ENCODE data around the gene ZNF583. TPM values are rescaled to one million over a fixed set of nuclear protein-coding genes. Genes with fewer than 3 reads are reported as not detected.

Gene ZNF583
- total and polyA plus RNA-seq, 2 of the 8 experiments (the other 6 are each of a cell fraction or from before 2014, with no cell fraction given), result 0.48 to 2.8 TPM

- FAIRE-seq, result no peak
- peaks cover 0 to 14% (median 6%) of the 10 kb centered on the region in 4 experiments; a peak in 4 of 8 replicates for H3K36me3 ChIP-seq (ENCODE audit: control insufficient read depth in 2 of 4, insufficient read depth in 4 of 4, low read length in 3 of 4)
Observed at GRCh38 chr19:56423276-56423984, 19.3 kb downstream of the ZNF583 start.

More at GRCh38 chr19:56423276-56423984, 19.3 kb downstream of the ZNF583 start:
- no peak overlapping the region for H2BK5ac ChIP-seq (ENCODE audit: low read depth, low read length)
- H3K27ac ChIP-seq (ENCODE audit: low read depth, low read length), result no peak overlapping the region
- no peak overlapping the region for H2BK15ac ChIP-seq (ENCODE audit: low read length)
- H3K14ac ChIP-seq (ENCODE audit: insufficient read length), result no peak overlapping the region
- CTCF ChIA-PET (ENCODE audit: partially characterized antibody), result no interaction called here
- no peak overlapping the region for H3K18ac ChIP-seq (ENCODE audit: extremely low read depth, low read length)
- H2BK20ac ChIP-seq (ENCODE audit: low read length), result no peak overlapping the region
- H3K9me3 ChIP-seq (ENCODE audit: insufficient read depth in 2 of 2, low read depth in 1 of 2, low read length in 1 of 2), result peaks cover 60 to 63% of the 10 kb centered on the region in 2 experiments
- H2AFZ ChIP-seq (ENCODE audit: low read length), result no peak overlapping the region
- TF ChIP-seq USF2 (IDR thresholded peaks at IDR 0.05; ENCODE audit: low read length) (no peak), ZNF274 (IDR thresholded peaks at IDR 0.05; ENCODE audit: borderline replicate concordance, extremely low read depth, low read length) (peak; percentile 98), HDAC6 (IDR thresholded peaks at IDR 0.05; ENCODE audit: low read depth, low read length) (no peak)
- H2AK5ac ChIP-seq (ENCODE audit: low read depth, low read length), result no peak overlapping the region
- H3K27me3 ChIP-seq (replicated peaks in 1 of 4; ENCODE audit: control insufficient read depth in 3 of 4, extremely low read depth in 1 of 4, insufficient read depth in 3 of 4, low read length in 3 of 4), result no peaks in the 10 kb centered on the region
- H4K8ac ChIP-seq (ENCODE audit: extremely low read depth, insufficient read depth, low read length), result no peak overlapping the region; the same call in 1 of the 2 replicates
- no peak overlapping the region for H3K4me2 ChIP-seq (ENCODE audit: insufficient read depth in 1 of 2, low read depth in 2 of 2, low read length in 2 of 2)
- H3K4me1 ChIP-seq (replicated peaks in 1 of 4; ENCODE audit: control insufficient read depth in 3 of 4, insufficient read depth in 4 of 4, low read length in 3 of 4), result no peaks in the 10 kb centered on the region
- H3K79me2 ChIP-seq (ENCODE audit: control insufficient read depth in 1 of 2, insufficient read depth in 2 of 2, low read length in 2 of 2), result no peaks in the 10 kb centered on the region
- no peak overlapping the region for H3K4me3 ChIP-seq (ENCODE audit: extremely low read depth in 1 of 4, insufficient read depth in 2 of 4, low read depth in 3 of 4, low read length in 4 of 4)
- no peak overlapping the region for H4K91ac ChIP-seq (replicated peaks; ENCODE audit: insufficient read length, low read length)
- H2BK120ac ChIP-seq (replicated peaks; ENCODE audit: low read depth, low read length), result no peak overlapping the region
- DNase-seq (ENCODE audit: low read depth in 1 of 2, low spot score in 2 of 2), result no peak
- no peak overlapping the region for H2BK12ac ChIP-seq (ENCODE audit: low read depth, low read length)
- no peaks in the 10 kb centered on the region for H4K20me1 ChIP-seq (replicated peaks in 1 of 2; ENCODE audit: control insufficient read depth in 1 of 2, insufficient read depth in 2 of 2, low read length in 2 of 2)
- no peak overlapping the region for H3K4ac ChIP-seq (replicated peaks; ENCODE audit: insufficient read length, low read depth, low read length)
- H3K56ac ChIP-seq (replicated peaks; ENCODE audit: insufficient read length, low read depth, low read length), result no peak overlapping the region
- 88% methylated on average over 5 of the region's 5 CpGs; no CpG with 5 or more reads in 1 of the 2 experiments for WGBS, 2 experiments (ENCODE audit: extremely low coverage in 1 of 2, insufficient coverage in 1 of 2, insufficient read length in 1 of 2, insufficient replicate concordance in 2 of 2, low coverage in 1 of 2, low lambda C conversion rate in 2 of 2, missing lambda C conversion rate in 1 of 2)
- no peaks in the 10 kb centered on the region for H3K23me2 ChIP-seq (ENCODE audit: low read depth, low read length)
- no peaks in the 10 kb centered on the region for H3K79me1 ChIP-seq (ENCODE audit: low read depth, low read length)
- POLR2A ChIA-PET (ENCODE audit: partially characterized antibody), result no interaction called here
- H3K9ac ChIP-seq (replicated peaks in 1 of 4; ENCODE audit: extremely low read depth in 1 of 4, low read depth in 3 of 4, low read length in 3 of 4), result no peak overlapping the region
- H3K23ac ChIP-seq (ENCODE audit: insufficient read length), result no peak overlapping the region
- no peak overlapping the region for H4K5ac ChIP-seq (ENCODE audit: insufficient read length, low read depth, low read length)

Data from H1 (cell line).